AG10803 (cell line): ENCODE measurements around the gene KCNMA1.
A peak's percentile ranks its signal among the peaks of the same experiment; 100 is the strongest.

Experiments used
- DNase-seq: peaks from one replicate; pipeline ENCODE4 v3.0.0; 2010; ENCODE audit warnings: low read depth
- H3K4me3 ChIP-seq: 2 replicates; pipeline ENCODE4 v1.5.1; 2011; ENCODE audit warnings: mild to moderate bottlenecking, low read length, control low read depth
- CTCF ChIP-seq: conservative IDR thresholded peaks from 2 replicates; pipeline ENCODE4 v1.5.1; 2011; ENCODE audit warnings: mild to moderate bottlenecking, low read length, control low read depth, inconsistent platforms

The KCNMA1 gene

GRCh38 chr10:77082601-77083252 lies 554.9 kb downstream of the KCNMA1 start:
- H3K4me3 ChIP-seq, result no peak overlapping the region
- DNase-seq, result peak; percentile 53
- TF ChIP-seq CTCF, result peak; percentile 20; the same call in 1 of the 2 replicates

DNA sequence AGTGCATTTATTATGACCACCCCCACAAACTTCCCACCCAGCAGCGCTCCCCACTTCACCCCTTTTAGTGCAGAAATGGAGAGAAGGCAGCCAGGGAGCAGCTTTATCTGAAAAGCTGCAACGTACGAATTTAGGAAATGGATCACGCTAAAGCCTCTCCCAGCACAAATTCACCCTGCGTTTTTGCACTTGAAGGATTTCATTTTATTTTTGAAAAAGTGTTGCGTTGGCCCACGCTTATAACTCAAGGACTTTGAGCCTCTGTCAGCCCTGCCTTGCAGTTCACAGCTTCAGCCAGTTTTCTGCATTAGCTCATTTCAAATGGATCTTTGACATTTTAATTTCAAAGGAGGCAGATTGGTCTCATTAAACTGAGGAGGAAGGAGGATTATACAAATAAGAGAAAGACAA lies 556.1 kb downstream of the KCNMA1 start:
- no peak overlapping the region for H3K4me3 ChIP-seq
- DNase-seq, result no peak
- no peak for TF ChIP-seq CTCF

DNA sequence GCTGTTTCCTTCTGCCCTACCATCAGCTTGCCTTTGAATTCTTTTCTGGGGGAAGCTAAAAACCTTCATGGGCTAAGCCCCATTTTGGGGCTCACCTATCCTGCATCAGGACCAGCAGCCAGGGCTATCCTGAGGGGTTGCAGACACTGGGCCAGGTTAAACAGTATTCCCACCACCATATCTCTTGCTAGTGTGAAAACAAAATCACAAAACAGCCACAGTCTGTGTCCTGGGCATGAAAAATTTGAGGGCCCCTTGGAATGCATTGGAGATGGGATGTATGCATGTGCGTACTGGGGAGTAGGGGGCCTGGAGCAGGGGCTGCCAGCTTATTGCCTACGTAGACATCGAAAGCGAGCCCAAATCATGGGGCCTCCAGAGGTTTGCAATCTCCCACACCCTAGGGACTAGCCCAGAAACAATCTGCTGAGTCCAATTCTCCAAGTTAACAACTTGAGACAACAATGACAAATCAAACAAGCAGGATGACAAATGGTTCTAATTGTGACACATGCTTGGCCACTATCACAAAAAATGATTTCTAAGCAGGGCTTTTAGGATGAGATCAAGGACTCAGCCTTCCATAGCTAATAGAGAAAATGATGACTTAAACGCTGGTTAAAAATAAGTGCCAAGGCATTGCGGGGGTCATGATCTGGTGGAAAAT lies 557.1 kb downstream of the KCNMA1 start:
- no peak for DNase-seq
- TF ChIP-seq CTCF, result no peak
- no peak overlapping the region for H3K4me3 ChIP-seq

DNA sequence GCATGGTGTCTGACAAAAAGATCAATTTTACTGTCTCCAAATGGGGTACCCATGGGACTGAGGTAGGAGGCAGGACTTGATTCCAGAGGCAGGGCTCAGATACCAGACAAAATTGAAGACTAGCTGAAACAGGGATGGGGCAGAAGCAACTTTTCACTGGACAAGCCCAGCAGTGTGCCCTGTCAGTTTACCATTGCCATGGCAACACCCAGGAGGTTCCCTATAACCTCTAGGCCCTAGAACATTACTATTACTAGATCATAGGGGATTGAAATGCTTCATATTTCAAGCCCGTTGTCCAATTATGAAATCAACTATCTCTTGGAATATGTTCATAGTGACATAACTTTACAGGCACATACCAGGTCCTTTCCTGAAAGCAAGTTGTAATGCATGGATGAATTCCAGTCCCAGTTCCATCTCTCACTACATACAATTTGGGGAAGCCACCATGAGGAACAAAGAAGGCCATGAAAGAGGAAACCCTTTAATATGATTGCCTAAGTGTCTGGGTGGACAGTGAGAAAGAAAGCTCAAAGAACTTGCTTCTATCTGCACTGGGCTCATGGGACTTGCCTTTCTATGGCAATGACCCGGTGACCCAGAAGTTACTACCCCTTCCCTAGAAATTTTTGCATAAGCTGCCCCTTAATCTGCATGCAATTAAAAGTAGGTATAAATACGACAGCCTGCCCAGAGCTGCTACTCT lies 557.9 kb downstream of the KCNMA1 start:
- DNase-seq, result no peak
- no peak overlapping the region for H3K4me3 ChIP-seq
- no peak for TF ChIP-seq CTCF

GRCh38 chr10:77077316-77077945 lies 560.2 kb downstream of the KCNMA1 start:
- no peak overlapping the region for H3K4me3 ChIP-seq
- DNase-seq, result no peak
- no peak for TF ChIP-seq CTCF

GRCh38 chr10:77075926-77076325 lies 561.7 kb downstream of the KCNMA1 start:
- TF ChIP-seq CTCF, result no peak
- H3K4me3 ChIP-seq, result no peak overlapping the region
- DNase-seq, result no peak
